Suprapubic skin (tissue), 4 donors: Measurements from ENCODE around the gene GNAI3. TPM values are rescaled to one million over a fixed set of nuclear protein-coding genes. Genes with fewer than 3 reads are reported as not detected.

Experiments
- DNase-seq, 2 donors: peaks; one replicate each; pipeline ENCODE4 v3.0.0-alpha.2; 2019; ENCODE audit warnings: low spot score in 2 of 2
- H3K27ac ChIP-seq: fragments of 200-600 bp; sonication (generic); one replicate; pipeline ENCODE4 v1.5.1; 2019
- H3K27me3 ChIP-seq: fragments of 200-600 bp; sonication (generic); one replicate; pipeline ENCODE4 v1.5.1; 2019
- H3K36me3 ChIP-seq: fragments of 200-600 bp; sonication (generic); one replicate; pipeline ENCODE4 v1.5.1; 2019
- H3K4me1 ChIP-seq: fragments of 200-600 bp; sonication (generic); one replicate; pipeline ENCODE4 v1.5.1; 2019
- H3K4me3 ChIP-seq: fragments of 200-600 bp; sonication (generic); one replicate; pipeline ENCODE4 v1.5.1; 2019; ENCODE audit warnings: mild to moderate bottlenecking
- H3K9me3 ChIP-seq: fragments of 200-600 bp; sonication (generic); one replicate; pipeline ENCODE4 v1.5.1; 2019
- EP300 ChIP-seq: sonication (generic); formaldehyde crosslinking; IDR thresholded peaks from one replicate; pipeline ENCODE4 v1.6.1; 2017; ENCODE audit warnings: antibody characterized with exemption
- POLR2A ChIP-seq, 2 donors: fragments of 450-650 bp; IDR thresholded peaks; one replicate each; pipeline ENCODE4 v1.6.1; 2017; ENCODE audit warnings: antibody characterized with exemption in 2 of 2, mild to moderate bottlenecking in 2 of 2, moderate library complexity in 2 of 2
- POLR2AphosphoS5 ChIP-seq, 3 donors: sonication (generic); formaldehyde crosslinking; IDR thresholded peaks; one replicate each; pipeline ENCODE4 v1.6.1; 2017; ENCODE audit warnings: antibody characterized with exemption in 3 of 3
- WGBS: methylation state at CpG from one replicate; pipeline ENCODE4 v1.1.5; 2018; 5-methylcytosine and 5-hydroxymethylcytosine counted together
- total RNA-seq, 4 donors: library from RNA; depleted of rRNA; stranded (reverse); fragments of >200 nt; gene quantifications; one replicate each; pipeline ENCODE4 v1.1.0, GENCODE V29; 2016
- TF ChIP-seq, protein P1 (sequence below), 2 donors: fragments of 200-600 bp in 1 of 2; fragments of 450-650 bp in 1 of 2; sonication (generic) in 1 of 2; IDR thresholded peaks; one replicate each; pipeline ENCODE4 v1.5.1; 2016 to 2019; ENCODE audit warnings: antibody characterized with exemption in 2 of 2, mild to moderate bottlenecking in 1 of 2, moderate library complexity in 1 of 2

The GNAI3 gene
- total RNA-seq, 4 donors from 2014 or later, result 6.7 to 11.1 (median 9.5) TPM

DNA sequence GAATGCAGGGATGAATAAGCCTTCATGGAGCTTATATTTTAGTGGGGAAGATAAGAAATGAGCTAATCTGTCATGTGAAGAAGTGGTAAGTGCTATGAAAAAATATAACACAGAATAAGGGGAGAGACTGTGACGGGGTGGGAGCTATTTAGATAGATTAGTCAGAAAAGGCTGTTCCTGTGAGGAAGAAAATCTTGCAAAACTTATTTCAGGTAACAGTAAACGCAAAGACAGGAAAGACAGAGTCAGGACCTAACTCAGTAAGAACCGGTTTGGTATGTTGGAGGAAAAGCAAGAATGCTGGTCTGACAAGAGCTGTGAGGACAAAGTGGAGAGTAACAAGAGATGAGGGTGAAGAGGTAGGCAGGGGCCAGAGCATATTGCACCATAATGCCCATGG lies 22.0 kb downstream of the GNAI3 start:
- TF ChIP-seq POLR2AphosphoS5 (IDR thresholded peaks at IDR 0.05), result no peak
- no peak for TF ChIP-seq POLR2A (IDR thresholded peaks at IDR 0.05)
- TF ChIP-seq EP300, result no peak
- TF ChIP-seq, protein P1, sequence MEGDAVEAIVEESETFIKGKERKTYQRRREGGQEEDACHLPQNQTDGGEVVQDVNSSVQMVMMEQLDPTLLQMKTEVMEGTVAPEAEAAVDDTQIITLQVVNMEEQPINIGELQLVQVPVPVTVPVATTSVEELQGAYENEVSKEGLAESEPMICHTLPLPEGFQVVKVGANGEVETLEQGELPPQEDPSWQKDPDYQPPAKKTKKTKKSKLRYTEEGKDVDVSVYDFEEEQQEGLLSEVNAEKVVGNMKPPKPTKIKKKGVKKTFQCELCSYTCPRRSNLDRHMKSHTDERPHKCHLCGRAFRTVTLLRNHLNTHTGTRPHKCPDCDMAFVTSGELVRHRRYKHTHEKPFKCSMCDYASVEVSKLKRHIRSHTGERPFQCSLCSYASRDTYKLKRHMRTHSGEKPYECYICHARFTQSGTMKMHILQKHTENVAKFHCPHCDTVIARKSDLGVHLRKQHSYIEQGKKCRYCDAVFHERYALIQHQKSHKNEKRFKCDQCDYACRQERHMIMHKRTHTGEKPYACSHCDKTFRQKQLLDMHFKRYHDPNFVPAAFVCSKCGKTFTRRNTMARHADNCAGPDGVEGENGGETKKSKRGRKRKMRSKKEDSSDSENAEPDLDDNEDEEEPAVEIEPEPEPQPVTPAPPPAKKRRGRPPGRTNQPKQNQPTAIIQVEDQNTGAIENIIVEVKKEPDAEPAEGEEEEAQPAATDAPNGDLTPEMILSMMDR (IDR thresholded peaks at IDR 0.05), result no peak
- Histone ChIP-seq H3K4me1 (peaks cover 37% of the 10 kb centered on the region), H3K9me3 (no peaks in the 10 kb centered on the region), H3K27ac (no peak overlapping the region), H3K27me3 (no peaks in the 10 kb centered on the region), H3K36me3 (peaks cover 5% of the 10 kb centered on the region), H3K4me3 (no peak overlapping the region)
- no peak for DNase-seq
- 42% methylated on average over 3 of the region's 3 CpGs for WGBS

DNA sequence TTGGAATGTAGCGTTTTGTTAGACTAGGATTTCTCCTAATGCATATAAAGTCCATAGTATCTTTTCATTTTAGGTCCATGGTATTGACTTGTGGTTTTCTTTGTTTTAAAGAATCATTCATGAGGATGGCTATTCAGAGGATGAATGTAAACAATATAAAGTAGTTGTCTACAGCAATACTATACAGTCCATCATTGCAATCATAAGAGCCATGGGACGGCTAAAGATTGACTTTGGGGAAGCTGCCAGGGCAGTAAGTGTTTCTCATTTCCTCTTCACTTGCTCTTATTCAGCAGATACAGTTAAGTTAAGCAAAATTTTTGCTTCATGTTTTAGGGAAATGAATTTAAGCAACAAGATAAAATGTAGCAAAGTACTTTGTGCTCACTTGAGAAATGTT lies 25.4 kb downstream of the GNAI3 start:
- 76% methylated on average over 2 of the region's 2 CpGs for WGBS
- peaks cover 27% of the 10 kb centered on the region for H3K36me3 ChIP-seq
- H3K27ac ChIP-seq, result no peak overlapping the region
- H3K4me1 ChIP-seq, result peaks cover 37% of the 10 kb centered on the region
- TF ChIP-seq, protein P1 (IDR thresholded peaks at IDR 0.05), result no peak
- no peak for TF ChIP-seq POLR2A (IDR thresholded peaks at IDR 0.05)
- TF ChIP-seq EP300, result no peak
- TF ChIP-seq POLR2AphosphoS5 (IDR thresholded peaks at IDR 0.05), result no peak
- no peak for DNase-seq
- H3K9me3 ChIP-seq, result no peaks in the 10 kb centered on the region
- H3K27me3 ChIP-seq, result no peaks in the 10 kb centered on the region
- H3K4me3 ChIP-seq, result no peak overlapping the region

DNA sequence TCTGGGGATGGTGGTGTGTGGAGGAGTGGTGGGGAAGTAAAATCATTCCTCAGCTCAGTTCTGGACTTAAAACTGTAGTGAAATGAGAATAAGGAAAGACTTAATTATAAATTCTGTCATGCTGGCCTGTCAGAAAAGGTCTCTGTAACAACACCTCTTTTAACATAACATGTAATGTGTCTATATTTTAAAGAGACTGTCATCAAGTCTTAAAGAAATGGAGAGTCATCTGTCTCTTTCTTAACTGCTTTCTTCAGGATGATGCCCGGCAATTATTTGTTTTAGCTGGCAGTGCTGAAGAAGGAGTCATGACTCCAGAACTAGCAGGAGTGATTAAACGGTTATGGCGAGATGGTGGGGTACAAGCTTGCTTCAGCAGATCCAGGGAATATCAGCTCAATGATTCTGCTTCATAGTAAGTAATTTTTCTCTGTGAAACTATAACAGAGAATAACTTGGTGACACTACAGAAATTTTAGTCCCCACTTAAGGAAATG lies 30.6 kb downstream of the GNAI3 start:
- TF ChIP-seq EP300, result no peak
- no peak for TF ChIP-seq POLR2A (IDR thresholded peaks at IDR 0.05)
- TF ChIP-seq, protein P1 (IDR thresholded peaks at IDR 0.05), result no peak
- TF ChIP-seq POLR2AphosphoS5 (IDR thresholded peaks at IDR 0.05), result no peak
- DNase-seq, result no peak
- Histone ChIP-seq H3K27ac (no peak overlapping the region), H3K27me3 (no peaks in the 10 kb centered on the region), H3K9me3 (no peaks in the 10 kb centered on the region), H3K36me3 (peaks cover 79% of the 10 kb centered on the region), H3K4me3 (no peak overlapping the region), H3K4me1 (no peaks in the 10 kb centered on the region)
- 85% methylated on average over 3 of the region's 3 CpGs for WGBS

DNA sequence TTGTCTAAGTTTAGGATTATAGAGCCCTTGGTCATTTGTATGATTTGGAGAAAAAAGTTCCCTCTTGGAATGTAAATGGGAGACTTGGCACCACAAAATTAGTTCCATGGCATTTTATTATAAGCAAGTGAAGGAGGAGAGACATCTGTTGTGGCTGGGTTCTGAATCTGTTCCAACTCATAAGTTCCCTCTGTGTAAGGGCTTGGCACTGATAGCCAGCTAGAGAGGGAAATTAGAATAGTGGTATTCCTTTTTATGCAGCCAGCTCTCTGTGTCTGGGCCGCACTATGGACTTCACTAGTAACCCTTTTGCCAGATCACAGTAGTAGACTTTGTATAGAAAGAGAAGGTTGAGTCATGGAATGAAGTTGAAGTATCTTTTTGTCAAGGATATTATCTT lies 31.1 kb downstream of the GNAI3 start:
- H3K27ac ChIP-seq, result no peak overlapping the region
- no peaks in the 10 kb centered on the region for H3K9me3 ChIP-seq
- no peaks in the 10 kb centered on the region for H3K4me1 ChIP-seq
- H3K27me3 ChIP-seq, result no peaks in the 10 kb centered on the region
- no peak overlapping the region for H3K4me3 ChIP-seq
- WGBS, result 62% methylated on average over 1 of the region's 1 CpG
- no peak for DNase-seq
- H3K36me3 ChIP-seq, result peaks cover 80% of the 10 kb centered on the region
- no peak for TF ChIP-seq POLR2A (IDR thresholded peaks at IDR 0.05)
- TF ChIP-seq EP300, result no peak
- TF ChIP-seq POLR2AphosphoS5 (IDR thresholded peaks at IDR 0.05), result no peak
- TF ChIP-seq, protein P1 (IDR thresholded peaks at IDR 0.05), result no peak

DNA sequence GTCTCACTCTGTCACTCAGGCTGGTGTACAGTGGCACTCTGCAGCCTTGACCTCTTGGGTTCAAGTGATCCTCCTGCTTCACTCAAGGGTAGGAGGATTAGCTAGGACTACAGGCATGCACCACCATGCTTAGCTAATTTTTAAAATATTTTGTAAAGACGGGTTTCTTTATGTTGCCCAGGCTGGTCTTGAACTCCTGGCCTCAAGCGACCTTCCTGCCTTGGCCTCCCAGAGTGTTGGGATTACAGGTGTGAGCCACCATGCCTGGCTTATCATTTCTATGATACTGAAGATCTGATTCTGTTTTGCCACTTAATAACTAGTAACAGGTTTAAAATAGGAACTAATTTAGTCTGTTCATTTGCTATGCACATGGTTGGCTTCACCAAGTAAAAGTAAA lies 33.6 kb downstream of the GNAI3 start:
- Histone ChIP-seq H3K4me1 (no peaks in the 10 kb centered on the region), H3K9me3 (no peaks in the 10 kb centered on the region), H3K27me3 (no peaks in the 10 kb centered on the region), H3K4me3 (no peak overlapping the region), H3K36me3 (peaks cover 94% of the 10 kb centered on the region), H3K27ac (no peak overlapping the region)
- WGBS, result 79% methylated on average over 2 of the region's 2 CpGs
- DNase-seq, result no peak
- TF ChIP-seq POLR2AphosphoS5 (IDR thresholded peaks at IDR 0.05) (no peak), EP300 (no peak), POLR2A (IDR thresholded peaks at IDR 0.05) (no peak)
- TF ChIP-seq, protein P1 (IDR thresholded peaks at IDR 0.05), result no peak
